ENCODE data around the gene SH3BP2.

Gene SH3BP2

DNA sequence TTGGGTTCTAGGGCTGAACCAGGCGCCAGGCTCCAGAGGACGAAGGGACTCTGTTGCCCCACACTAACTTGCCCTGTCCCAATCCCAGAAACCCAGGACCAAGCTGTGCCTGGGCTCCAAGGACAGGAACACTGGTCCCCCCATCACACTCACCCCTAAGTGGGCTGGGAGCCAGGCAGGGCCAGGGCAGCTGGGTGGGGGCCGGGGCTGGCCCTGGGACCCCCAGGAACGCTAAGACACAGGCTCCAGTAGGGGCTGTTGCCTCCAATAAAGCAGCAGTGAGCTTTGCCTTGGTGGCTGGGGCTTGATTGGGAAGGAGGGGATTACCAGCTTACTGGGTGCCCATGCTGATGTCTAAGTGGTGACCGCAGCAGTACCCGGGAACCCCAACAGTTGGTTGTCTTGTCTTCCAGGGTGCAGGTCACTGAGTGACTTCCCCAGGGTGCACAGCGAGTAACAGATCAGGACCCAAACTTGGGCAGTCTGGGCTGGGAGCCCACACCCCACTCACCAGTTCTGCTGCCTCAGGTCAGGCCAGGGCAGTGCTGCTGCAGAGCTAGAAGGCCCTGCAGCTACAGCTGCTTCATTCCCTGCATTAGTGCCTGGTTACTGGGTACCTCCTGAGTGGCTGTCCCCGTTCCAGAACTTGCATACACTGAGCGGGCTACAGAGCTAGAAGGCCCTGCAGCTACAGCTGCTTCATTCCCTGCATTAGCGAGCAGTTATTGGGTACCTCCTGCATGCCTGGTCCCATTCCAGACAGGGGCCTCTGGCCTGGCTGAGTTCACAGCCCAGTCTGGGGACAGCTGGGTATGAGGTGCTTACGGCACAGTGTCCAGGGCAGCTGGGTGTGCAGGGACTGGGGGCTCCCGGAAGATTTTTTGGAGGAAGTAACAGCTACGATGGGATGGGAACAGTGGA is 41.4 kb downstream of the SH3BP2 start:
- DNase-seq = no peak

- no peak for DNase-seq
These were observed 43.1 kb downstream of the SH3BP2 start for GRCh38 chr4:2835978-2836377.

DNA sequence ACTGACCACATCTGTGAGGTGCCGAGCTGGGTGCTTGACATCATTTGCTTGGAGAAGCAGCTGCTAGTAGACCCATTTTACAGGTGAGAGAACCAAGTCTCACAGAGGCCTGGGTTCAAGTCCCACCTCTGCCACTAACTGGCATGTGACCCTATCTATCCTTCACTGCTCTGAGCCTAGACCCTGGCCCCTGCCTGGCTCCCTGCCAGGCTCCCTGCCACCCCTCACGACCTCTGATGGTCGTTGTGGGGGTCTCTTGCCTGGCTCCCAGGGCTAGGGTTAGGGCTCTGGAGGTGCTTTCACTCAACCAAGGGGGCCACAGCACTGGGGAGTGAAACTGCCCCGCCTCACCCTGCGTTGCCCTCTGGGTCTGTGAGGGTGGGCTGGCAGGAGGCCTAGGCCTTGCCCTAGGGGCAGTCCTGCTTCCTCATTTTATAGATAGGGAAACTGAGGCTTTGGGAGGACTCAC is 43.5 kb downstream of the SH3BP2 start:
- DNase-seq = no peak

DNA sequence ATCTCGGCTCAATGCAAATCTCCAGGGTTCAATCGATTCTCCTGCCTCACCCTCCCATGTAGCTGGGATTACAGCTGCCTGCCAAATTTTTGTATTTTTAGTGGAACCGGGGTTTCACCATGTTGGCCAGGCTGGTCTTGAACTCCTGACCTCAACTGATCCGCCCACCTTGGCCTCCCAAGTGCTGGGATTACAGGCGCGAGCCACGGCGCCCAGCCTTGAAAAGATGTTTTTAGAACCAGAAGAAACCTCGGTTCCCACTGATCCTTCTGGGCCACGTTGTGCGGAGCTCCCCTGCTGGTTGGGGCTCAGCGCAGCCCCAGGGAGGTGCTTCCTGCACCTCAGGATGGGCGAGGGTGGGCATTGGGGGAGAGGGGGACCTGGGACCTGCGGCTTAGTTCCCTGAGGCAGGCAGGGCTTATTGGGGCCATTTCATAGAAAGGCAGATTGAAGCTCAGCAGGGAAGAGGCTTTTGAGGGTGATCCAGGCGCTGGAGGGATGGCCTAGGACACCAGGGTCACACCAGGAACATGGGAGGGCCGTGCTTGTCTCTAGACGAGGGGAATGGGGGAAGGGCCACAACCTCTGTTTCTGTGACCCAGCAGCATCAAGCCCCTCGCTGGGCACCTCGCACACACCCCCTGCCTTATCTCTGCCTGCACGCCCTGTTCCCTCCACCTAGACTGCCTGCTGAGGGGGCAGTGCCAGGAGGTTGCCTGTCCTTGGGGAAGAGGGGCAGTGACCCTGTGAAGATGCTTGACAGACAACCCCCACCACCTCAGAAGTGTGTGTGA is 44.4 kb downstream of the SH3BP2 start:
- peak; percentile 50 for DNase-seq

GRCh38 chr4:2837904-2838496 is 45.1 kb downstream of the SH3BP2 start:
- DNase-seq = peak; percentile 81

GRCh38 chr4:2839060-2839459 is 46.2 kb downstream of the SH3BP2 start:
- DNase-seq = no peak

DNA sequence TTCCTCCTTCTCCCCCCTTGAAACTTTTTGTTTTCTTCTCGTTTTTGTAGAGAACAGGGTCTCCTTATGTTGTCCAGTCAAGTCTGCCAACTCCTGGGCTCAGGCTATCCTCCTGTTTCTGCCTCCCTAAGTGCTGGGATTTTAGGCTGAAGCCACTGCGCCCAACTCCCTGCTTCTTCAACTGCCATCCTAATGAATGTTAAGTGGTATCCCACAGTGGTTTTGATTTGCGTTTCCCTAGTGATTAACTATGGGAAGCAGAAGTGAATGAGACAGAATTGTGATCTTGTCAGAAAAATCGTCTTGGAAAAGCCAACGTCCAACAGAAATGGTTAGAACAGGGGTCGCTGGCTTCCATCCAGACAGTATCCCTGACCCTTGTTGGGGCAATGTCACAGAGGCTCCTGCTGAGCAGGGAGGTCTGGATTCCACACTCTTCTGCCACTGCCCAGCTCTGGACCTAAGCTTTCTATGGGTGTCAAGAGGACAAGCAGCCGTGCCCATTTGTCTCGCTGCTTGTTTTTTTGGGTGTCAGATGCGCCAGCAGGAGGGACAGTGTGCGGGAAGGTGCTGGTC is 49.9 kb downstream of the SH3BP2 start:
- DNase-seq = no peak

- peak; percentile 92 for DNase-seq
These were observed 50.5 kb downstream of the SH3BP2 start, which contains the start of gene ADD1 for GRCh38 chr4:2843263-2843940. ADD1 (plus strand) TSS chr4:2843844; CDS start chr4:2875916, 32,072 bp downstream.

GRCh38 chr4:2843941-2844584 is 51.2 kb downstream of the SH3BP2 start:
- peak; percentile 46 for DNase-seq

- no peak for DNase-seq
These were observed 53.3 kb downstream of the SH3BP2 start for GRCh38 chr4:2846172-2846571.

DNA sequence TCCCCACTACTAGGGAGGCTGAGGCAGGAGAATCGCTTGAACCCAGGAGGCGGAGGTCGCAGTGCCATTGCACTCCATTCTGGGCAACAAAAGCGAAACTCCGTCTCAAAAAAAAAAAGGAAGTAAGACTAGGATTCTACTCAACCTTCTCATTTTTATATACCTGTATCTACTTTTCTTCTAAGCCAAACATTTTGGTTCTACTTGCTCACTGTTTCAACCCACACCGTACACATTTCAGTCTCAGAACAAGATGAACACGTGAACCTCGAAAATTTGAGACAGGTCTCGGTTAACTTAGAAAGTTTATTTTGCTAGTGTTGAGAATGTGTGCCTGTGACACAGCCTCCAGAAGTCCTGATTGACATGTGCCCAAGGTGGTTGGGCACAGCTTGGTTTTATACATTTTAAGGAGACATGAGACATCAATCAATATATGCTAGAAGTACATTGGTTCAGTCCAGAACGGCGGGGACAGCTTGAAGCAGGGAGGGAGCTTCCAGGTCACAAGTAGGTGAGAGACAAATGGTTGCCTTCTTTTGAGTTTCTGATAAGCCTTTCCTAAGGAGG is 54.5 kb downstream of the SH3BP2 start:
- no peak for DNase-seq

DNA sequence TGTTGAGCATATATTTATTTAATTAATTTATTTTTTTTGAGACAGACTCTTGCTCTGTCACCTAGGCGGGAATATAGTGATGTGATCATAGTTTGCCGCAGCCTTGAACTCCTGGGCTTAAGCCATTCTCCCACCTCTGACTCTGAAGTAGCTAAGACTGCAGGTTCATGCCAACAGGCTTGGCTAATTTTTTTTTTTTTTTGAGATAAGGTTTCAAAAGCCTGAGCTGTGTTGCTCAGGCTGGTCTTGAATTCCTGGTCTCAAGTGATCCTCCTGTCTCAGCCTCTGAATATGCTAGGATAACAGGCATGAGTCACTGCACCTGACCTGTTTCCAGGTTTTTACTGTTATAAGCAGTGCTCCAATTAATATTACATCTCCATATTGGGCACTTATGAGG is 55.6 kb downstream of the SH3BP2 start:
- DNase-seq = peak; percentile 48

DNA sequence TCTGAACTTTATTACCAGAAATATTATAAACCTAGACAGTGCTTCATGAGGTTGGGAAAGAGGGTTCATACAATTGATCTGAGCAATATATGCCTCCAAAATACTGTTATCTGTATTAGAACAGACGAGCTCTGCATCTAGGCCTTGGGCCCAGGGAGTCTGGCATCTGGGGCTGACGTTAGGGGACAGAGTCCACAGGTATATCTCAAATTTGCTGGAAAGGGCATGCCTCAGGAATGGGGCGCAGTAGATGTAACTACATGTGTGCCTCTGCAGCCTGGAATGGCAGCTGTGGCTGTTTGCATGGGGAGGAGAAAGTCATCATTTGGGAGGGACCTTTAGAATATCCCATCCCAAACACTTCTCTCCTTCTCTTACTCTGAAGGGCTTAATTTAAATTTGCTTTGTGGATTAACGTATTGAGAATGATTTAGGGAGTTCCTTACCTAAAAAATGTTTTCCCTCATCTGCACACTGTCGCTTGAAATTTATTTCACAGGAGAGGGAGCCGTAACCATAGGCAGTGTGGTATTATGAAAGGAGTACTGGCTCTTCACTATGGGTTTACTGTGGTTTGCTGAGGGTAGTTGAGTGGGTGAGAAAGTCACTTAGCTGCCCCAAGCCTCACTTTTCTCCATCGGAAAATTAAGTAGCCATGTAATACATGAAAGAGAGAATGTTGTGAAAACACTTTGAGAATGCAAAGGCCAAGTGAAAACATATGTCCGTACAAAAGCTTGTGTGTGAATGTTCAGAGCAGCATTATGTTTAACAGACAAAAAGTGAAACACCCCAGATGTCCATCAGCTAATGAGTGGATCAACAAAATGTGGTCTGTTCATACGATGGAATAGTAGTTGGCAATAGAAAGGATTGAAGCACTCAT is 56.6 kb downstream of the SH3BP2 start:
- peak; percentile 34 for DNase-seq

DNA sequence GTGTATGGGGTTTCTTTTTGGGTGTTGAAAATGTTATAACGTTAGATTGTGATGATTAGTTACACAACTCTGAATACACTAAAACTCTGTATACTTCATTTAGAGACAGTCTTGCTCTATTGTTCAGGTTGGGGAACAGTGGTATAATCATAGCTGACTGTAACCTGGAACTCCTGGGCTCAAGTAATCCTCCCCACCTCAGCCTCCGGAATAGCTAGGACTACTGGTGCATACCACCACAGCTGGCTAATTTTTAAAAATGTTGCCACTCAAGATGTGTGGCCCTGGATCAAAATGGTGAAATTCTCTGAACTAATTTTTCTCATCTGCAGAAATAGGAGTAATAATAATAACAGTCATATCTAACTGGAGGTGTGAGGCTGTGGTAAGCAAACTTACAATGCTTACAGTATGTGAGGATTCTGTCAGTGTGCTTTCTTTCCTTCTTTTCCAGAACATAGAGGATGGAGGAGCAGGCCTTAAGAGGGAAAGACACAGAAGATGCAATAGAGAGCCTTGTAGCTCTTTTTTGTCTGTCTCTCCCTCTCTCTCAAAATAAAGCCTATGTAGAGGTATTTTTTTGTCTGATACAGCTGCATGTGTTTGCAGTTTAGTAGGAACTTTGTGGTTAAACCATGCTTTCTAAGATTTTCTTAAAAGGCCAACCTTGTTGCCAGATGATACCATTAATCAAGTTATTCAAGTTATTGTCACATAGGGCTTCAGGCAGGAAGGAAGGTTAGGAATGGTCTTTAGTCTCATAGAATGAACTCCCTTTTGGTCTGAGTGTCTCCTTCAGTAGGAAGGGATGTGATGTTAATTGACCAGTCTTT is 58.3 kb downstream of the SH3BP2 start:
- no peak for DNase-seq

GRCh38 chr4:2852481-2852921 is 59.6 kb downstream of the SH3BP2 start:
- DNase-seq = peak; percentile 76

- no peak for DNase-seq
These were observed 62.7 kb downstream of the SH3BP2 start for GRCh38 chr4:2855584-2855983.

GRCh38 chr4:2856266-2856665 is 63.4 kb downstream of the SH3BP2 start:
- no peak for DNase-seq

- no peak for DNase-seq
These were observed 64.6 kb downstream of the SH3BP2 start for GRCh38 chr4:2857349-2857927.

Data from hematopoietic multipotent progenitor cell treated with erythropoietin and hydrocortisone succinate and interleukin-3 and kit ligand, for 8 days (in vitro differentiated cells).